Measurements from ENCODE around the gene ZBTB7C.

ZBTB7C gene

DNA sequence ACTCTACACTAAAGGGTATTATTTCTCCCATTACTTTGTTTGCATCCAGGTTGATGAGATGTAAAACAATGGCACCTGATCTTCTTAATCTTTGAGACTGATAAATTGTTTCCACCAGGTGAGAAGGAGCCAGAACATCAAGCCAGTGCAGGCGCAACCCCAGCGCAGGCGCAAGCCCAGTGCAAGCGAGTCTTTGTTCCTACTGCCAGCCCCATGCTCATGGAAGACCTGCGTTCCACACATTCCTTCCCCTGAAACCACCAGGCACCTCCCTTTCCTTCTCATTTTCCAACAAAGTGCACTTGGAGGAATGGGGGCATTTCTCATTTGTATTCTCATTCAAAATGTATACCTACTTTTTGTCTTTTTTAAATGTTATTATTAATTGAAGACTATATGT, 290.0 kb downstream of the ZBTB7C start:
- Histone ChIP-seq H3K4me1 (no peaks in the 10 kb centered on the region), H3K9ac (no peak overlapping the region), H3K27ac (no peak overlapping the region), H3K79me2 (no peaks in the 10 kb centered on the region), H3K9me3 (ENCODE audit: control insufficient read depth, low read length) (no peaks in the 10 kb centered on the region), H3K27me3 (ENCODE audit: control insufficient read depth, insufficient read depth, low read length) (no peaks in the 10 kb centered on the region), H3K36me3 (ENCODE audit: control insufficient read depth, insufficient read depth, low read length) (no peaks in the 10 kb centered on the region), H3K4me3 (ENCODE audit: low read depth, low read length) (no peak overlapping the region), H3K4me2 (ENCODE audit: low read length) (no peak overlapping the region), H2AFZ (no peak overlapping the region)
- TF ChIP-seq, protein P1, sequence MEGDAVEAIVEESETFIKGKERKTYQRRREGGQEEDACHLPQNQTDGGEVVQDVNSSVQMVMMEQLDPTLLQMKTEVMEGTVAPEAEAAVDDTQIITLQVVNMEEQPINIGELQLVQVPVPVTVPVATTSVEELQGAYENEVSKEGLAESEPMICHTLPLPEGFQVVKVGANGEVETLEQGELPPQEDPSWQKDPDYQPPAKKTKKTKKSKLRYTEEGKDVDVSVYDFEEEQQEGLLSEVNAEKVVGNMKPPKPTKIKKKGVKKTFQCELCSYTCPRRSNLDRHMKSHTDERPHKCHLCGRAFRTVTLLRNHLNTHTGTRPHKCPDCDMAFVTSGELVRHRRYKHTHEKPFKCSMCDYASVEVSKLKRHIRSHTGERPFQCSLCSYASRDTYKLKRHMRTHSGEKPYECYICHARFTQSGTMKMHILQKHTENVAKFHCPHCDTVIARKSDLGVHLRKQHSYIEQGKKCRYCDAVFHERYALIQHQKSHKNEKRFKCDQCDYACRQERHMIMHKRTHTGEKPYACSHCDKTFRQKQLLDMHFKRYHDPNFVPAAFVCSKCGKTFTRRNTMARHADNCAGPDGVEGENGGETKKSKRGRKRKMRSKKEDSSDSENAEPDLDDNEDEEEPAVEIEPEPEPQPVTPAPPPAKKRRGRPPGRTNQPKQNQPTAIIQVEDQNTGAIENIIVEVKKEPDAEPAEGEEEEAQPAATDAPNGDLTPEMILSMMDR (IDR thresholded peaks at IDR 0.05) = no peak

DNA sequence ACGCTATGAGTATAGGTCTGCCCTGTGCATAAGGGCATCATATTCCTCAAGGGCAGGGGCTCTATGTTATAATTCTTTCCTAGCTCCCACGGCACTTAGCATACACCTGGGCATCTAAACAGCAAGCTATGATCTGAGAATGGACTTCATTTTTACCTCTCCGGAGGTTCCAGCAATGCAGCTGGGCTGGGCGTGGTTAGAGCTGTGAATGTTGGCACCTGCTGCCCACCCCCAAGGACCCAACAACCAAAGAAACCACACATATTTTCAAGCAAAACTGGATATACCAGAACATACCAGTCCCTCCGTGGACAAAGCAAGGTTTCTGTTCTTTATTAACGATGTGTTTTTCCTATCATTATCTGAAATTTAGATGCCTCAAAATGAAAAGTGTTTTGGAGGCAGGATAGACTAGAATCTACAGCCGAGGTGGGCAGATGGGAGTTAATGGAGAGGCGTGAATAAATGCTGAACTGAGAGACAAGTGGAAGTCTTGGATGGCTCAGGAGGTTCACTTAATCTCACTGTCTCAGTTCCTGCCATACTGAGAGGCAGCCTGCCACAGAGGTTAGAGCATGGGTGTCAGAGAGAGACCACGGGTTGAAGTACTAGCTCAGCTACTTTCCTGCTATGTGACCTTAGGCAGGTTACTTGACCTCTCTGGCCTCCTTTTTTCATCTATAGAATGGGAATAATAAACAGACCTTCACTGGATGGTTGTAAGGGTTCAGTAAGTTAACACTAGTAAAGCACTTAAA, 292.1 kb downstream of the ZBTB7C start:
- no peaks in the 10 kb centered on the region for H3K27me3 ChIP-seq (ENCODE audit: control insufficient read depth, insufficient read depth, low read length)
- H2AFZ ChIP-seq = no peak overlapping the region
- H3K27ac ChIP-seq = no peak overlapping the region
- no peaks in the 10 kb centered on the region for H3K9me3 ChIP-seq (ENCODE audit: control insufficient read depth, low read length)
- H3K36me3 ChIP-seq (ENCODE audit: control insufficient read depth, insufficient read depth, low read length) = no peaks in the 10 kb centered on the region
- no peaks in the 10 kb centered on the region for H3K4me1 ChIP-seq
- no peak overlapping the region for H3K4me2 ChIP-seq (ENCODE audit: low read length)
- H3K4me3 ChIP-seq (ENCODE audit: low read depth, low read length) = no peak overlapping the region
- H3K79me2 ChIP-seq = no peaks in the 10 kb centered on the region
- no peak overlapping the region for H3K9ac ChIP-seq
- TF ChIP-seq, protein P1 (IDR thresholded peaks at IDR 0.05) = no peak

DNA sequence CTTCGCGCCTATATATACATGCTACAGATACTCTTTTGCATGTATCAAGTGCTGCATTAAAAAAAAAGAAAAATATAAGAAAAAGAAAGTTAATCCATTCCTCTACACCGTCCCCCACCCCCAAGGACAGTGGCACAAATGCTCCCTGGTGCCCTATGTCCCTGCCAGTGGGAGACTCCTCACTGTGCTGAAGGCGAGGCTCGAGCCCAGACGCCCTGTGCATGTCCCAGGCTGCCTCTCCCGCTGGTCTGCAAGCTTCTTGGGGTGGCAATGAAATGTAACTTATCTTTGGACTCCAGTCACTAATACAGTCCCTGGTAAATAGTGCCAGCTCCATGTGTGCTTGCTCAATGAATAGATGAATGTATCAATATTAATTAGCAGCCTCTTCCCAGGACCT, 293.2 kb downstream of the ZBTB7C start:
- no peaks in the 10 kb centered on the region for H3K36me3 ChIP-seq (ENCODE audit: control insufficient read depth, insufficient read depth, low read length)
- H3K79me2 ChIP-seq = no peaks in the 10 kb centered on the region
- no peak overlapping the region for H3K27ac ChIP-seq
- TF ChIP-seq, protein P1 (IDR thresholded peaks at IDR 0.05) = no peak
- H3K4me2 ChIP-seq (ENCODE audit: low read length) = no peak overlapping the region
- H3K9ac ChIP-seq = no peak overlapping the region
- no peaks in the 10 kb centered on the region for H3K9me3 ChIP-seq (ENCODE audit: control insufficient read depth, low read length)
- H3K27me3 ChIP-seq (ENCODE audit: control insufficient read depth, insufficient read depth, low read length) = no peaks in the 10 kb centered on the region
- no peaks in the 10 kb centered on the region for H3K4me1 ChIP-seq
- H3K4me3 ChIP-seq (ENCODE audit: low read depth, low read length) = no peak overlapping the region
- no peak overlapping the region for H2AFZ ChIP-seq

DNA sequence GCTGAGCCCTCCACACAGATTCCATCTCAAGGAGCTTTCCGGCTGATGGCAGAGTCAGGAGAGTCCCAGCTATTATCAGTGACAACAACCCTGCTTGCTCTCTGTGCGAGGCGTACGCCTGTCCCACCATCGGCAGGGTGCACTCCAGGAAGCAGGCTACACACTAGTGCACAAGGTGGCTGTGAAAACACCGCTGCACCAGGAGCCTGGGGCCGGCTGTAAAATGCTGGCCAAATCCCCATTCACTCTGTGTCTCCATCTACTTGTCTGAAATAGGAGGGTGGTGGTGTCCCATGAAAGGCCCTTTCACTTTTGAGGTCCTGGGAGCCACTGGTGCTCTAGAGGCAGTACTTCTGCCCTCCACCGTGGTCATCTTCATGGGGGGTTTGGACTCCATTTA, 295.5 kb downstream of the ZBTB7C start:
- H3K36me3 ChIP-seq (ENCODE audit: control insufficient read depth, insufficient read depth, low read length) = no peaks in the 10 kb centered on the region
- no peaks in the 10 kb centered on the region for H3K27me3 ChIP-seq (ENCODE audit: control insufficient read depth, insufficient read depth, low read length)
- no peak overlapping the region for H3K4me2 ChIP-seq (ENCODE audit: low read length)

More for the DNA sequence above, 295.5 kb downstream of the ZBTB7C start:
- no peak overlapping the region for H2AFZ ChIP-seq
- no peaks in the 10 kb centered on the region for H3K9me3 ChIP-seq (ENCODE audit: control insufficient read depth, low read length)
- no peak overlapping the region for H3K4me3 ChIP-seq (ENCODE audit: low read depth, low read length)
- no peaks in the 10 kb centered on the region for H3K4me1 ChIP-seq
- TF ChIP-seq, protein P1 (IDR thresholded peaks at IDR 0.05) = no peak
- no peak overlapping the region for H3K27ac ChIP-seq
- no peaks in the 10 kb centered on the region for H3K79me2 ChIP-seq
- no peak overlapping the region for H3K9ac ChIP-seq
